Endodermal cell (in vitro differentiated cells): ENCODE data around the gene CDKN1C. TPM values are rescaled to one million over a fixed set of nuclear protein-coding genes. Genes with fewer than 3 reads are reported as not detected.

Experiments
- DNase-seq: peaks from one replicate; pipeline ENCODE4 v3.0.0-alpha.2; 2017
- H3K27ac ChIP-seq: 2 replicates; pipeline ENCODE4 v1.5.1; 2013; ENCODE audit warnings: mild to moderate bottlenecking, low read depth, low read length, moderate library complexity
- H3K27me3 ChIP-seq: 2 replicates; pipeline ENCODE4 v1.6.1; 2013; ENCODE audit warnings: mild to moderate bottlenecking, low read length, moderate library complexity; ENCODE audit not compliant: insufficient read depth, control insufficient read depth, poor library complexity, severe bottlenecking
- H3K36me3 ChIP-seq: 2 replicates; pipeline ENCODE4 v1.7.0; 2013; ENCODE audit warnings: mild to moderate bottlenecking, low read length, moderate library complexity; ENCODE audit not compliant: control insufficient read depth, insufficient read depth
- H3K4me1 ChIP-seq: one replicate; pipeline ENCODE4 v1.7.0; 2013; ENCODE audit warnings: low read length; ENCODE audit not compliant: control insufficient read depth, insufficient read depth
- H3K4me3 ChIP-seq: 2 replicates; pipeline ENCODE4 v1.5.1; 2013; ENCODE audit warnings: mild to moderate bottlenecking, low read length, moderate library complexity
- H3K9ac ChIP-seq: 2 replicates; pipeline ENCODE4 v1.6.1; 2013; ENCODE audit warnings: mild to moderate bottlenecking, low read length, moderate library complexity; ENCODE audit not compliant: poor library complexity, severe bottlenecking; ENCODE audit errors: extremely low read depth
- H3K9me3 ChIP-seq: 2 replicates; pipeline ENCODE4 v1.6.1; 2013; ENCODE audit warnings: mild to moderate bottlenecking, low read length, moderate library complexity; ENCODE audit not compliant: control insufficient read depth
- H3K27ac Mint-ChIP-seq: 2 replicates; pipeline ENCODE4 v1.8.0; 2020; ENCODE audit warnings: mixed read lengths
- H3K27me3 Mint-ChIP-seq: 2 replicates; pipeline ENCODE4 v1.8.0; 2021; ENCODE audit warnings: mild to moderate bottlenecking, mixed read lengths; ENCODE audit not compliant: insufficient read depth
- H3K36me3 Mint-ChIP-seq: 2 replicates; pipeline ENCODE4 v1.8.0; 2020; ENCODE audit warnings: low read depth, mixed read lengths
- H3K4me1 Mint-ChIP-seq: 2 replicates; pipeline ENCODE4 v1.8.0; 2020; ENCODE audit warnings: mixed read lengths
- H3K4me3 Mint-ChIP-seq: 2 replicates; pipeline ENCODE4 v1.8.0; 2020; ENCODE audit warnings: mild to moderate bottlenecking, moderate library complexity, mixed read lengths
- H3K9me3 Mint-ChIP-seq: 2 replicates; pipeline ENCODE4 v1.8.0; 2020; ENCODE audit warnings: mild to moderate bottlenecking, mixed read lengths
- WGBS, 2 experiments: methylation state at CpG; one replicate each; pipeline versions ENCODE4 v1.1.5 to v1.1.7; 2013; ENCODE audit warnings: missing lambda C conversion rate in 2 of 2, mixed read lengths in 1 of 2; ENCODE audit not compliant: insufficient coverage in 1 of 2, insufficient read length in 1 of 2; 5-methylcytosine and 5-hydroxymethylcytosine counted together
- total RNA-seq, 2 donors: library from RNA; stranded (reverse); fragmentation: NEBNext Ultra II Directional in 1 of 2; extraction: Animal tissue kit (Norgen Biotek cat#: 25700) in 1 of 2; gene quantifications; 2 replicates in 1 of 2; 3 replicates in 1 of 2; pipeline ENCODE4 v1.2.1, GENCODE V29; 2021
- TF ChIP-seq, protein P1 (sequence below): fragments of 200-600 bp; sonication (generic); conservative IDR thresholded peaks from 2 replicates; pipeline ENCODE4 v1.5.0; 2021; ENCODE audit warnings: antibody characterized with exemption, mild to moderate bottlenecking

Gene CDKN1C
- total RNA-seq, 2 donors from 2014 or later, result 37.6 to 60.9 TPM

DNA sequence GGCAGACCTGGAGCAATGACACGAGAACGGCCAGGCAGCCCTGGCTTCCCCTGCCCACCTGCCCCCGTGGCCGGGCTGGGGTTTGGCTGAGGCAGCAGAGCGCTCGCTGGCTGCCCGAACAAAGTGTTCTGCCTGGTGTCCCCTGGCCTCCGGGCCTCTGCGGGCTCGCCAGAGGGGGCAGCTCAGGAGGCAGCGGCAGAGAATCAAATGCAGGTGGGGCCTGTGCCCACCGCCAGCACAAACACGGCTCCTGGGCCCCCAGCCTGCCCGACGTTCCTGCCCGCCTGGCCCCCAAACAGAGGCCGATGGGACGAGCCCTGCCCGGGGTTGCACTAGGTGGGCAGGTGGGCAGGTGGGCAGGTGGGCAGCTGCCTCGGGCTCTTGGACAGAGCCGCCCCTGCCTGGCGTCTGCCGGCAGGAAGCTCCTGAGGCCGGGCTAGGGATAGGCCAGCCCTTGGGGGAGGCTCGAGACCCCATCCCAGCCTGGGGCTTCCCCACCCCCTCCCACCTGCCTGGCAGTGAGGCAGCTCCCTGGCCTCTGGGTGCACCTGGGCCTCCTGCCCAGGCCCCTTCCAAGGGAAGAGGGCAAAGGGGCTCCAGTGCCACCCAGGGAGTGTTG is 46.8 kb downstream of the CDKN1C start:
- TF ChIP-seq, protein P1, sequence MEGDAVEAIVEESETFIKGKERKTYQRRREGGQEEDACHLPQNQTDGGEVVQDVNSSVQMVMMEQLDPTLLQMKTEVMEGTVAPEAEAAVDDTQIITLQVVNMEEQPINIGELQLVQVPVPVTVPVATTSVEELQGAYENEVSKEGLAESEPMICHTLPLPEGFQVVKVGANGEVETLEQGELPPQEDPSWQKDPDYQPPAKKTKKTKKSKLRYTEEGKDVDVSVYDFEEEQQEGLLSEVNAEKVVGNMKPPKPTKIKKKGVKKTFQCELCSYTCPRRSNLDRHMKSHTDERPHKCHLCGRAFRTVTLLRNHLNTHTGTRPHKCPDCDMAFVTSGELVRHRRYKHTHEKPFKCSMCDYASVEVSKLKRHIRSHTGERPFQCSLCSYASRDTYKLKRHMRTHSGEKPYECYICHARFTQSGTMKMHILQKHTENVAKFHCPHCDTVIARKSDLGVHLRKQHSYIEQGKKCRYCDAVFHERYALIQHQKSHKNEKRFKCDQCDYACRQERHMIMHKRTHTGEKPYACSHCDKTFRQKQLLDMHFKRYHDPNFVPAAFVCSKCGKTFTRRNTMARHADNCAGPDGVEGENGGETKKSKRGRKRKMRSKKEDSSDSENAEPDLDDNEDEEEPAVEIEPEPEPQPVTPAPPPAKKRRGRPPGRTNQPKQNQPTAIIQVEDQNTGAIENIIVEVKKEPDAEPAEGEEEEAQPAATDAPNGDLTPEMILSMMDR, result no peak
- H3K27ac ChIP-seq, result no peak overlapping the region
- H3K9me3 ChIP-seq, result no peaks in the 10 kb centered on the region
- DNase-seq, result no peak
- no peaks in the 10 kb centered on the region for H3K27me3 ChIP-seq
- Mint-ChIP-seq H3K27me3 (peaks cover 49% of the 10 kb centered on the region), H3K36me3 (no peaks in the 10 kb centered on the region), H3K4me3 (no peak overlapping the region), H3K9me3 (no peaks in the 10 kb centered on the region), H3K27ac (no peak overlapping the region), H3K4me1 (peaks cover 15% of the 10 kb centered on the region)
- H3K4me1 ChIP-seq, result no peaks in the 10 kb centered on the region
- H3K36me3 ChIP-seq, result no peaks in the 10 kb centered on the region
- no peak overlapping the region for H3K4me3 ChIP-seq
- no peak overlapping the region for H3K9ac ChIP-seq
- 96 to 100% methylated on average over 3 to 25 of the region's 25 CpGs for WGBS, 2 experiments

DNA sequence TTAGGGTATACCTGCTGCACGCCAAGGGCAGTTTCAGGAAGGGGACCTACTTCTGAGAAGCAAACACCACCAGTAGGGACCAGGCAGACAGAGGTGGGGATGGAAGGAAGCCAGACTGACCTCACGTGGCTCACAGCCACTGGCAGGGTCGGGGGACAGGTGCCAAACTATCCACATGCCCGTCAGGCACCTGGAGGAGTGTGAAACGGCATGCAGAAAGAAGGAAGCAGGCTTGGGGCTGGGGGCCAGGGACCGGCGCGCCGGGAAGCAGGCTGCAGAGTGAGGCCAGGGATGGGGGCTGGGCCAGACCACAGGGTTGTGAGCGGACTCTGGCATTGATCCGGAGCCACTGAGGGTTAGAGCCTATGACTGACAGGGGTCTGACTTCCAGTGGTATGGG is 47.5 kb downstream of the CDKN1C start:
- Histone ChIP-seq H3K9me3 (no peaks in the 10 kb centered on the region), H3K4me3 (no peak overlapping the region), H3K36me3 (no peaks in the 10 kb centered on the region), H3K9ac (no peak overlapping the region), H3K27ac (no peak overlapping the region), H3K4me1 (no peaks in the 10 kb centered on the region), H3K27me3 (no peaks in the 10 kb centered on the region)
- peaks cover 47% of the 10 kb centered on the region for H3K27me3 Mint-ChIP-seq
- H3K9me3 Mint-ChIP-seq, result no peaks in the 10 kb centered on the region
- peaks cover 15% of the 10 kb centered on the region for H3K4me1 Mint-ChIP-seq
- H3K36me3 Mint-ChIP-seq, result no peaks in the 10 kb centered on the region
- TF ChIP-seq, protein P1, result no peak
- 83% methylated on average over 9 to 11 of the region's 11 CpGs for WGBS, 2 experiments
- H3K27ac Mint-ChIP-seq, result peak overlapping the region; percentile 30
- H3K4me3 Mint-ChIP-seq, result no peak overlapping the region
- no peak for DNase-seq

GRCh38 chr11:2837651-2838050 is 47.9 kb downstream of the CDKN1C start:
- no peak overlapping the region for H3K27ac Mint-ChIP-seq
- H3K9me3 Mint-ChIP-seq, result no peaks in the 10 kb centered on the region
- Histone ChIP-seq H3K9ac (no peak overlapping the region), H3K27ac (no peak overlapping the region), H3K9me3 (no peaks in the 10 kb centered on the region), H3K27me3 (no peaks in the 10 kb centered on the region), H3K36me3 (no peaks in the 10 kb centered on the region), H3K4me3 (no peak overlapping the region), H3K4me1 (no peaks in the 10 kb centered on the region)
- H3K4me3 Mint-ChIP-seq, result no peak overlapping the region
- TF ChIP-seq, protein P1, result no peak
- H3K27me3 Mint-ChIP-seq, result peaks cover 44% of the 10 kb centered on the region
- H3K36me3 Mint-ChIP-seq, result no peaks in the 10 kb centered on the region
- WGBS, 2 experiments, result 90 to 91% methylated on average over 10 to 12 of the region's 12 CpGs
- peaks cover 15% of the 10 kb centered on the region for H3K4me1 Mint-ChIP-seq
- DNase-seq, result no peak
